B cell (primary cell): ENCODE measurements around the gene CST9. TPM values are rescaled to one million over a fixed set of nuclear protein-coding genes. Genes with fewer than 3 reads are reported as not detected.
A peak's percentile ranks its signal among the peaks of the same experiment; 100 is the strongest.

Source experiments
- ATAC-seq: fragments of 200-7000 bp; cut with Tn5 transposase; one replicate; pipeline ENCODE4 v1.10.0; 2021; ENCODE audit warnings: low read depth, mild to moderate bottlenecking, moderate number of reproducible peaks, moderate library complexity
- CTCF ChIA-PET: fragments of 350-600 bp; sonication (Branson Sonifier 250); formaldehyde crosslinking; loops from one replicate; lab custom pipeline; 2021; ENCODE audit warnings: antibody characterized with exemption, inconsistent platforms; lab: Charles Lee
- POLR2A ChIA-PET: fragments of 350-600 bp; sonication (Branson Sonifier 250); formaldehyde crosslinking; loops from one replicate; lab custom pipeline; 2021; ENCODE audit warnings: antibody characterized with exemption; lab: Charles Lee
- DNase-seq: peaks from one replicate; pipeline ENCODE4 v3.0.0; 2013
- H2AFZ ChIP-seq: 2 replicates; pipeline ENCODE4 v1.6.1; 2012; ENCODE audit warnings: mild to moderate bottlenecking, low read depth, low read length; ENCODE audit not compliant: insufficient read depth, poor library complexity, severe bottlenecking
- H3K27ac ChIP-seq, 2 donors: 1 replicate in 1 of 2; 2 replicates in 1 of 2; pipeline ENCODE4 v1.5.1; 2012 to 2013; ENCODE audit warnings: low read length in 2 of 2, mild to moderate bottlenecking in 2 of 2, moderate library complexity in 1 of 2
- H3K27me3 ChIP-seq, 4 experiments: fragments of 200-600 bp in 1 of 4; sonication (generic) in 1 of 4; replicated peaks in 1 of 4; 1 replicate in 2 of 4; 2 replicates in 2 of 4; pipeline versions ENCODE4 v1.6.1 to v1.7.0; 2013 to 2016; ENCODE audit warnings: low read length in 3 of 4, mild to moderate bottlenecking in 2 of 4, mixed read lengths in 1 of 4, moderate library complexity in 1 of 4; ENCODE audit not compliant: insufficient read depth in 4 of 4, control insufficient read depth in 3 of 4; ENCODE audit errors: control extremely low read depth in 1 of 4
- H3K36me3 ChIP-seq, 2 experiments: replicated peaks in 1 of 2; 1 replicate in 1 of 2; 2 replicates in 1 of 2; pipeline versions ENCODE4 v1.6.1 to v1.7.1; 2013; ENCODE audit warnings: low read length in 1 of 2; ENCODE audit not compliant: insufficient read depth in 2 of 2, control insufficient read depth in 1 of 2; ENCODE audit errors: control extremely low read depth in 1 of 2, extremely low read depth in 1 of 2
- H3K4me1 ChIP-seq, 2 donors: fragments of 200-600 bp in 1 of 2; sonication (generic) in 1 of 2; 1 replicate in 1 of 2; 2 replicates in 1 of 2; pipeline versions ENCODE4 v1.5.1 to v1.6.1; 2013 to 2017; ENCODE audit warnings: low read length in 2 of 2; ENCODE audit not compliant: control insufficient read depth in 2 of 2, insufficient read depth in 2 of 2
- H3K4me2 ChIP-seq: replicated peaks from 2 replicates; pipeline ENCODE3; 2012; ENCODE audit warnings: mild to moderate bottlenecking, low read depth, low read length; ENCODE audit not compliant: poor library complexity, severe bottlenecking
- H3K4me3 ChIP-seq, 5 experiments: fragments of 200-600 bp in 1 of 5; sonication (generic) in 1 of 5; 1 replicate in 3 of 5; 2 replicates in 2 of 5; pipeline versions ENCODE4 v1.5.1 to v1.7.0; 2011 to 2016; ENCODE audit warnings: low read length in 4 of 5, mild to moderate bottlenecking in 4 of 5, low read depth in 2 of 5, control low read depth in 1 of 5, moderate library complexity in 1 of 5; ENCODE audit not compliant: insufficient read depth in 1 of 5; ENCODE audit errors: control extremely low read depth in 1 of 5, extremely low read depth in 1 of 5
- H3K79me2 ChIP-seq: fragments of 200-600 bp; sonication (generic); one replicate; pipeline ENCODE4 v1.6.0; 2016; ENCODE audit warnings: low read length; ENCODE audit not compliant: control insufficient read depth, insufficient read depth
- H3K9ac ChIP-seq: fragments of 200-600 bp; sonication (generic); 2 replicates; pipeline ENCODE4 v1.6.1; 2017; ENCODE audit warnings: mild to moderate bottlenecking, low read length, moderate library complexity
- H3K9me3 ChIP-seq, 3 donors: one replicate each; pipeline versions ENCODE4 v1.6.1 to v1.7.1; 2013; ENCODE audit warnings: low read length in 2 of 3; ENCODE audit not compliant: control insufficient read depth in 2 of 3, insufficient read depth in 1 of 3; ENCODE audit errors: control extremely low read depth in 1 of 3
- H4K20me1 ChIP-seq: 2 replicates; pipeline ENCODE4 v1.6.0; 2012; ENCODE audit warnings: mild to moderate bottlenecking, low read length; ENCODE audit not compliant: insufficient read depth, control insufficient read depth, poor library complexity, severe bottlenecking
- H3K27ac Mint-ChIP-seq: one replicate; pipeline ENCODE4 v1.8.0; 2021; ENCODE audit warnings: mixed read lengths
- H3K27me3 Mint-ChIP-seq: one replicate; pipeline ENCODE4 v1.8.0; 2021; ENCODE audit warnings: mixed read lengths
- H3K4me1 Mint-ChIP-seq: one replicate; pipeline ENCODE4 v1.8.0; 2021; ENCODE audit warnings: mixed read lengths
- H3K4me3 Mint-ChIP-seq: one replicate; pipeline ENCODE4 v1.8.0; 2021; ENCODE audit warnings: mixed read lengths
- H3K9me3 Mint-ChIP-seq: one replicate; pipeline ENCODE4 v1.8.0; 2022; ENCODE audit warnings: mixed read lengths; ENCODE audit not compliant: insufficient read depth
- CTCF ChIP-seq: fragments of 200-600 bp; IDR thresholded peaks from one replicate; pipeline ENCODE4 v1.8.0; 2022; ENCODE audit warnings: antibody characterized with exemption, mild to moderate bottlenecking
- EZH2 ChIP-seq: IDR thresholded peaks from 2 replicates; pipeline ENCODE4 v1.6.1; 2012; ENCODE audit warnings: borderline replicate concordance, low read depth, mild to moderate bottlenecking, moderate library complexity, low read length; ENCODE audit not compliant: insufficient read depth, poor library complexity, severe bottlenecking
- WGBS: methylation state at CpG from one replicate; pipeline ENCODE4 v1.1.5; 2013; ENCODE audit warnings: missing lambda C conversion rate; ENCODE audit not compliant: insufficient coverage; 5-methylcytosine and 5-hydroxymethylcytosine counted together
- intact Hi-C: fragments of 100-400 bp; cut with micrococcal nuclease; formaldehyde crosslinking; loops from one replicate; pipeline ENCODE4 v1.10.0; 2022
- polyA plus RNA-seq: library from polyadenylated mRNA; depleted of rRNA; stranded (reverse); fragments of >200 nt; gene quantifications from 2 replicates; pipeline ENCODE4 v1.2.3, GENCODE V29; 2012
- total RNA-seq, 2 donors: library from RNA; stranded (reverse); fragments of 120-200 nt in 1 of 2; gene quantifications; 1 replicate in 1 of 2; 2 replicates in 1 of 2; pipeline versions ENCODE4 v1.2.3 to v1.2.4, GENCODE V29; 2013 to 2022

Gene CST9
- total and polyA plus RNA-seq, 2 donors (not counting 1 experiment from before 2014, with no cell fraction given), result not detected

GRCh38 chr20:23637282-23638221, 31.8 kb upstream of the CST9 start, which contains the start of gene CST3:
Gene CST3 (minus strand): TSS chr20:23637955. CDS start chr20:23637862, 93 bp downstream.
- Histone ChIP-seq H3K4me2 (peak within 1 kb of the TSS; percentile 48), H3K79me2 (no peaks in the 10 kb centered on the region), H3K9me3 (no peaks in the 10 kb centered on the region), H4K20me1 (no peaks in the 10 kb centered on the region), H3K9ac (no peak within 1 kb of the TSS), H3K36me3 (no peaks in the 10 kb centered on the region), H3K4me1 (no peaks in the 10 kb centered on the region), H3K4me3 (peak within 1 kb of the TSS in 1 of 5 experiments; percentile 15), H3K27me3 (peaks cover 0 to 4% (median 0%) of the 10 kb centered on the region in 4 experiments), H2AFZ (peak within 1 kb of the TSS; percentile 54), H3K27ac (no peak within 1 kb of the TSS)
- Mint-ChIP-seq H3K4me3 (peak within 1 kb of the TSS; percentile 69), H3K27ac (no peak within 1 kb of the TSS), H3K4me1 (peaks cover 10% of the 10 kb centered on the region), H3K9me3 (no peaks in the 10 kb centered on the region), H3K27me3 (peaks cover 25% of the 10 kb centered on the region)
- WGBS, result 2% methylated on average over 88 of the region's 92 CpGs
- TF ChIP-seq EZH2, result no peak
- TF ChIP-seq CTCF, result no peak
- ATAC-seq (no peak), DNase-seq (no peak)
- ChIA-PET POLR2A (no interaction called here), CTCF (no interaction called here)
- intact Hi-C loops, result no loop called here

GRCh38 chr20:23636908-23637281, 31.2 kb upstream of the CST9 start:
- ChIA-PET POLR2A (no interaction called here), CTCF (no interaction called here)
- no peaks in the 10 kb centered on the region for H3K9me3 Mint-ChIP-seq
- H3K9me3 ChIP-seq, result no peaks in the 10 kb centered on the region
- no peak for ATAC-seq
- no peak overlapping the region for H3K27ac ChIP-seq
- peak overlapping the region in 1 of 5 experiments; percentile 15 for H3K4me3 ChIP-seq
- H3K4me1 ChIP-seq, result no peaks in the 10 kb centered on the region
- H3K27me3 Mint-ChIP-seq, result peaks cover 25% of the 10 kb centered on the region
- TF ChIP-seq CTCF (no peak), EZH2 (no peak)
- DNase-seq, result no peak
- peak overlapping the region; percentile 69 for H3K4me3 Mint-ChIP-seq
- H3K4me2 ChIP-seq, result peak overlapping the region; percentile 48
- no peaks in the 10 kb centered on the region for H3K79me2 ChIP-seq
- intact Hi-C loops, result no loop called here
- 7% methylated on average over 2 of the region's 4 CpGs for WGBS
- H2AFZ ChIP-seq, result peak overlapping the region; percentile 54
- no peaks in the 10 kb centered on the region for H4K20me1 ChIP-seq
- no peaks in the 10 kb centered on the region for H3K36me3 ChIP-seq
- no peak overlapping the region for H3K9ac ChIP-seq
- no peak overlapping the region for H3K27ac Mint-ChIP-seq
- peaks cover 0 to 4% (median 0%) of the 10 kb centered on the region in 4 experiments for H3K27me3 ChIP-seq
- H3K4me1 Mint-ChIP-seq, result peaks cover 10% of the 10 kb centered on the region
